Hepatocyte (in vitro differentiated cells): ENCODE results near the gene FRAS1. TPM values are rescaled to one million over a fixed set of nuclear protein-coding genes. Genes with fewer than 3 reads are reported as not detected.
A peak's percentile ranks its signal among the peaks of the same experiment; 100 is the strongest.

Experiments used
- DNase-seq: peaks from one replicate; pipeline ENCODE4 v3.0.0-alpha.2; 2016; ENCODE audit warnings: low spot score
- H2AFZ ChIP-seq: fragments of 200-600 bp; sonication (generic); 2 replicates; pipeline ENCODE4 v1.6.0; 2016; ENCODE audit warnings: antibody characterized with exemption, mild to moderate bottlenecking
- H3K27ac ChIP-seq: fragments of 200-600 bp; sonication (generic); 2 replicates; pipeline ENCODE4 v1.5.1; 2016; ENCODE audit warnings: mild to moderate bottlenecking
- H3K27me3 ChIP-seq: fragments of 200-600 bp; sonication (generic); 2 replicates; pipeline ENCODE4 v1.6.1; 2016
- H3K36me3 ChIP-seq: fragments of 200-600 bp; sonication (generic); replicated peaks from 2 replicates; pipeline ENCODE4 v1.5.1; 2016; ENCODE audit warnings: low read depth; ENCODE audit not compliant: insufficient read depth
- H3K4me1 ChIP-seq: fragments of 200-600 bp; sonication (generic); 2 replicates; pipeline ENCODE4 v1.5.1; 2016; ENCODE audit warnings: mild to moderate bottlenecking, moderate library complexity; ENCODE audit not compliant: insufficient read depth
- H3K4me2 ChIP-seq: fragments of 200-600 bp; sonication (generic); 2 replicates; pipeline ENCODE4 v1.6.0; 2016
- H3K4me3 ChIP-seq: fragments of 200-600 bp; sonication (generic); 2 replicates; pipeline ENCODE4 v1.5.1; 2016; ENCODE audit warnings: mild to moderate bottlenecking
- H3K79me2 ChIP-seq: fragments of 200-600 bp; sonication (generic); 2 replicates; pipeline ENCODE4 v1.6.0; 2017; ENCODE audit warnings: mild to moderate bottlenecking
- H3K9me2 ChIP-seq: fragments of 200-600 bp; sonication (generic); replicated peaks from 2 replicates; pipeline ENCODE4 v1.6.0; 2017; ENCODE audit warnings: mild to moderate bottlenecking; ENCODE audit not compliant: insufficient read depth
- H3K9me3 ChIP-seq: fragments of 200-600 bp; sonication (generic); 2 replicates; pipeline ENCODE4 v1.5.1; 2016; ENCODE audit warnings: low read depth, mild to moderate bottlenecking
- H4K20me1 ChIP-seq: fragments of 200-600 bp; sonication (generic); 2 replicates; pipeline ENCODE4 v1.6.0; 2016; ENCODE audit warnings: mild to moderate bottlenecking; ENCODE audit not compliant: insufficient read depth, poor library complexity, severe bottlenecking
- EZH2 ChIP-seq: fragments of 200-600 bp; sonication (generic); IDR thresholded peaks from 2 replicates; pipeline ENCODE4 v1.6.1; 2016; ENCODE audit warnings: antibody characterized with exemption, mild to moderate bottlenecking, borderline replicate concordance
- EZH2phosphoT487 ChIP-seq: fragments of 200-600 bp; sonication (generic); IDR thresholded peaks from one replicate; pipeline ENCODE4 v1.6.1; 2018; ENCODE audit warnings: antibody characterized with exemption, mild to moderate bottlenecking, low read depth, moderate library complexity; ENCODE audit not compliant: unreplicated experiment, severe bottlenecking
- WGBS: methylation state at CpG from one replicate; pipeline ENCODE4 v1.1.6; 2016; ENCODE audit warnings: low lambda C conversion rate; ENCODE audit errors: missing lambda C conversion rate; 5-methylcytosine and 5-hydroxymethylcytosine counted together
- polyA plus RNA-seq: library from polyadenylated mRNA; unstranded; fragments of >200 nt; fragmentation: Nextera tagmentation; extraction: Ambion mirVana; gene quantifications from 2 replicates; pipeline ENCODE4 v1.2.1, GENCODE V29; 2016
- total RNA-seq: library from RNA; depleted of rRNA; stranded (reverse); fragments of >200 nt; gene quantifications from 2 replicates; pipeline ENCODE4 v1.2.3, GENCODE V29; 2014
- TF ChIP-seq, protein P1 (sequence below): fragments of 200-600 bp; sonication (generic); IDR thresholded peaks from 2 replicates; pipeline ENCODE4 v1.5.1; 2016; ENCODE audit warnings: antibody characterized with exemption, mild to moderate bottlenecking; ENCODE audit not compliant: poor library complexity

FRAS1 gene
- total and polyA plus RNA-seq, 2 experiments from 2014 or later, result 9.3 to 38.5 TPM

DNA sequence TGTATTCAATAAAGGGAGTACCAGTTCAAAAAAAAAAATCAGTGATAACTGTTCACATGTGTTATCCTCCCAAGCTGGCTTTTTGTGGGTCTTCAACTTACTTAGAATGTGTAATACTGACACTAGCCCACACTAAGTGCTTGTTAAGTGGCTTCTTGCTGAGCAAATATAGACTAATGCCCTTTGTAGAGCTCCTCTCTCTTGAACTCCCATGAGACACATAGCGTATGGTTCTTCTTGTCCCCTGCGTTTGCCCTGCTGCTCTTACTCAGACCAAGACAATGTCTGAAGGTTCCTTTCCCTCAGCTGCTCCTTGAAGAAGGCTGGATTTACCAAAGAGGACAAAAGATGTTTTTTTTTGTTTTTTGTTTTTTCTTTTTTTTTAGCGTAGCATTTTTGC, 110.9 kb downstream of the FRAS1 start:
- Histone ChIP-seq H3K4me3 (no peak overlapping the region), H3K79me2 (peaks cover 17% of the 10 kb centered on the region), H3K36me3 (no peaks in the 10 kb centered on the region), H3K4me1 (peaks cover 6% of the 10 kb centered on the region), H3K27ac (no peak overlapping the region), H3K27me3 (no peaks in the 10 kb centered on the region), H3K9me2 (no peaks in the 10 kb centered on the region), H3K9me3 (no peaks in the 10 kb centered on the region), H4K20me1 (no peaks in the 10 kb centered on the region), H2AFZ (no peak overlapping the region), H3K4me2 (no peak overlapping the region)
- DNase-seq, result no peak
- WGBS, result 80% methylated on average over 3 of the region's 3 CpGs
- TF ChIP-seq EZH2phosphoT487 (no peak), EZH2 (no peak)
- TF ChIP-seq, protein P1, sequence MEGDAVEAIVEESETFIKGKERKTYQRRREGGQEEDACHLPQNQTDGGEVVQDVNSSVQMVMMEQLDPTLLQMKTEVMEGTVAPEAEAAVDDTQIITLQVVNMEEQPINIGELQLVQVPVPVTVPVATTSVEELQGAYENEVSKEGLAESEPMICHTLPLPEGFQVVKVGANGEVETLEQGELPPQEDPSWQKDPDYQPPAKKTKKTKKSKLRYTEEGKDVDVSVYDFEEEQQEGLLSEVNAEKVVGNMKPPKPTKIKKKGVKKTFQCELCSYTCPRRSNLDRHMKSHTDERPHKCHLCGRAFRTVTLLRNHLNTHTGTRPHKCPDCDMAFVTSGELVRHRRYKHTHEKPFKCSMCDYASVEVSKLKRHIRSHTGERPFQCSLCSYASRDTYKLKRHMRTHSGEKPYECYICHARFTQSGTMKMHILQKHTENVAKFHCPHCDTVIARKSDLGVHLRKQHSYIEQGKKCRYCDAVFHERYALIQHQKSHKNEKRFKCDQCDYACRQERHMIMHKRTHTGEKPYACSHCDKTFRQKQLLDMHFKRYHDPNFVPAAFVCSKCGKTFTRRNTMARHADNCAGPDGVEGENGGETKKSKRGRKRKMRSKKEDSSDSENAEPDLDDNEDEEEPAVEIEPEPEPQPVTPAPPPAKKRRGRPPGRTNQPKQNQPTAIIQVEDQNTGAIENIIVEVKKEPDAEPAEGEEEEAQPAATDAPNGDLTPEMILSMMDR, result no peak

DNA sequence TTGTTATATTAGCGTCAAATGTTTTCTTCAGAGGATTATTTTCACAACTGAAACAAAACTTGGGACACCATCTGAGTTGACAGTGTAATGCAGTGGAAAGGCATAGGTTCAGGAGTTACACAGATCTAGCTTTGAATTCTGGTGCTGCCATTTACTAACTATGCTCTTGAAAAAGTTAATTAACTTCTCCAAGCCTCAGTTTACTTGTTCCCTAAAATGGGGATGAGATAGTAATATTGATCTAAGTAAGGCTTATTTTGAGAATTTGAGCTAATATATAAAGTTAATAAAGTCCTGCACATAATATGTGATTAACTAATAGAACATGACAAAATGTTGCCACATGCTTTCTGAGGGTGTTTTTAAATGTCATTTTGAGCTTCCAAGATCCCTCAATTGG, 112.6 kb downstream of the FRAS1 start:
- TF ChIP-seq, protein P1, result no peak
- no peak for TF ChIP-seq EZH2phosphoT487
- TF ChIP-seq EZH2, result no peak
- Histone ChIP-seq H3K27ac (no peak overlapping the region), H3K9me3 (no peaks in the 10 kb centered on the region), H2AFZ (no peak overlapping the region), H3K27me3 (no peaks in the 10 kb centered on the region), H3K4me3 (no peak overlapping the region), H3K36me3 (no peaks in the 10 kb centered on the region), H3K9me2 (no peaks in the 10 kb centered on the region), H3K79me2 (peaks cover 21% of the 10 kb centered on the region), H3K4me1 (peaks cover 6% of the 10 kb centered on the region), H3K4me2 (no peak overlapping the region), H4K20me1 (no peaks in the 10 kb centered on the region)
- no peak for DNase-seq
- 97% methylated on average over 1 of the region's 1 CpG for WGBS

- H3K9me2 ChIP-seq, result no peaks in the 10 kb centered on the region
- no peak overlapping the region for H3K4me3 ChIP-seq
- no peaks in the 10 kb centered on the region for H3K9me3 ChIP-seq
- peaks cover 21% of the 10 kb centered on the region for H3K79me2 ChIP-seq
- peaks cover 18% of the 10 kb centered on the region for H3K4me1 ChIP-seq
- H2AFZ ChIP-seq, result no peak overlapping the region
- H3K27me3 ChIP-seq, result no peaks in the 10 kb centered on the region
- WGBS, result 83% methylated on average over 6 of the region's 6 CpGs
- no peak overlapping the region for H3K4me2 ChIP-seq
- no peaks in the 10 kb centered on the region for H4K20me1 ChIP-seq
- TF ChIP-seq EZH2, result no peak
- TF ChIP-seq, protein P1, result peak; percentile 3
- TF ChIP-seq EZH2phosphoT487, result no peak
- no peaks in the 10 kb centered on the region for H3K36me3 ChIP-seq
- H3K27ac ChIP-seq, result no peak overlapping the region
- no peak for DNase-seq
These were observed 114.4 kb downstream of the FRAS1 start for GRCh38 chr4:78171482-78171881.

DNA sequence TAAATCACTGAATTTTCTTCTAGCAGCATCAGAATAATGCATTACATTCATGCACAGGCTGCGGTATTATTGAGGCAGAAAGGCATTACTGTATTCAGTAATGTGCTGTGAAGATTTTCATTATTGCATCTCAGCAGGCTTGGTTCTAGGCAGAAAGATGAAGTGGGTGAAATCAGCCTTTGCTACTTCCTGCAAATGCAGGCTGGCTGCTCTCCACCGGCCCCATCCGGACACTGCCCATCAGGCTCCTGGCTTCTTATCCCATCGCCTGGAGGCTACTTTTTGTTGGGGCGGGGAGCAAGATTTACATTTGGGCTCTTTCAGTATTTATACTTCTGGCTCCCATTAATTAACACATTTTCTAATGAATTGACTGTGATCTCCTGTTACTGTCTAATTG, 117.8 kb downstream of the FRAS1 start:
- Histone ChIP-seq H3K27ac (no peak overlapping the region), H4K20me1 (no peaks in the 10 kb centered on the region), H3K4me1 (peaks cover 31% of the 10 kb centered on the region), H3K79me2 (peaks cover 22% of the 10 kb centered on the region), H3K4me2 (no peak overlapping the region), H3K9me2 (no peaks in the 10 kb centered on the region), H2AFZ (no peak overlapping the region), H3K36me3 (no peaks in the 10 kb centered on the region), H3K9me3 (no peaks in the 10 kb centered on the region), H3K4me3 (no peak overlapping the region), H3K27me3 (no peaks in the 10 kb centered on the region)
- WGBS, result 76% methylated on average over 5 of the region's 5 CpGs
- TF ChIP-seq, protein P1, result no peak
- no peak for TF ChIP-seq EZH2phosphoT487
- TF ChIP-seq EZH2, result no peak
- no peak for DNase-seq
